IPS DF 6.9 (cell line): ENCODE results near the gene COPS6.
A peak's percentile ranks its signal among the peaks of the same experiment; 100 is the strongest.

Source experiments
- DNase-seq: peaks from one replicate; pipeline ENCODE4 v3.0.0-alpha.2; 2013; ENCODE audit warnings: low read depth, low spot score
- H3K27ac ChIP-seq: one replicate; pipeline ENCODE4 v1.5.1; 2013; ENCODE audit warnings: low read length, control low read depth
- H3K27me3 ChIP-seq: 2 replicates; pipeline ENCODE4 v1.6.1; 2013; ENCODE audit warnings: mild to moderate bottlenecking, low read length; ENCODE audit not compliant: control insufficient read depth, insufficient read depth
- H3K36me3 ChIP-seq: 2 replicates; pipeline ENCODE4 v1.6.1; 2013; ENCODE audit warnings: low read length; ENCODE audit not compliant: control insufficient read depth, insufficient read depth
- H3K4me1 ChIP-seq: 2 replicates; pipeline ENCODE4 v1.6.1; 2013; ENCODE audit warnings: low read length; ENCODE audit not compliant: control insufficient read depth, insufficient read depth
- H3K4me3 ChIP-seq: 2 replicates; pipeline ENCODE4 v1.5.1; 2013; ENCODE audit warnings: mild to moderate bottlenecking, low read length
- H3K9me3 ChIP-seq: 2 replicates; pipeline ENCODE4 v1.6.1; 2013; ENCODE audit warnings: low read length, inconsistent platforms; ENCODE audit not compliant: control insufficient read depth, insufficient read depth
- whole genome bisulfite sequencing: extraction: QIAGEN DNeasy Blood & Tissue Kit; methylation state at CpG from one replicate; pipeline ENCODE4 v1.1.7; 2013; ENCODE audit warnings: mixed read lengths, missing lambda C conversion rate; ENCODE audit not compliant: insufficient read length, insufficient coverage; 5-methylcytosine and 5-hydroxymethylcytosine counted together

Gene COPS6

GRCh38 chr7:100119072-100119969, 30.6 kb downstream of the COPS6 start, which contains the start of the genes CNPY4 and TAF6:
Gene CNPY4 (plus strand): TSS chr7:100119634. CDS start chr7:100119745, 111 bp downstream.
Gene TAF6 (minus strand): TSS chr7:100119358. CDS start chr7:100114209, 5,149 bp downstream.
- H3K27me3 ChIP-seq: no peaks in the 10 kb centered on the region
- no peaks in the 10 kb centered on the region for H3K4me1 ChIP-seq
- peak within 1 kb of the TSS; percentile 91 for H3K4me3 ChIP-seq
- H3K27ac ChIP-seq: no peak within 1 kb of the TSS
- WGBS: no CpG with 5 or more reads among the region's 49 CpGs
- no peaks in the 10 kb centered on the region for H3K9me3 ChIP-seq
- H3K36me3 ChIP-seq: no peaks in the 10 kb centered on the region
- peak; percentile 90 for DNase-seq

- no CpG with 5 or more reads among the region's 19 CpGs for WGBS
- Histone ChIP-seq H3K9me3 (no peaks in the 10 kb centered on the region), H3K4me1 (no peaks in the 10 kb centered on the region), H3K4me3 (peak overlapping the region; percentile 69; the same call in 1 of the 2 replicates), H3K27me3 (no peaks in the 10 kb centered on the region), H3K27ac (no peak overlapping the region), H3K36me3 (no peaks in the 10 kb centered on the region)
- DNase-seq: no peak
Observed at GRCh38 chr7:100119970-100120732, 31.4 kb downstream of the COPS6 start.

GRCh38 chr7:100120733-100121036, 31.9 kb downstream of the COPS6 start:
- Histone ChIP-seq H3K27ac (no peak overlapping the region), H3K4me3 (no peak overlapping the region), H3K27me3 (no peaks in the 10 kb centered on the region), H3K9me3 (no peaks in the 10 kb centered on the region), H3K36me3 (no peaks in the 10 kb centered on the region), H3K4me1 (no peaks in the 10 kb centered on the region)
- DNase-seq: no peak
- WGBS: no CpG with 5 or more reads among the region's 1 CpG

GRCh38 chr7:100122067-100122466, 33.3 kb downstream of the COPS6 start:
- no CpG with 5 or more reads among the region's 13 CpGs for WGBS
- Histone ChIP-seq H3K27me3 (no peaks in the 10 kb centered on the region), H3K36me3 (no peaks in the 10 kb centered on the region), H3K4me1 (no peaks in the 10 kb centered on the region), H3K4me3 (no peak overlapping the region), H3K9me3 (no peaks in the 10 kb centered on the region), H3K27ac (no peak overlapping the region)
- no peak for DNase-seq

GRCh38 chr7:100122568-100122967, 33.8 kb downstream of the COPS6 start:
- Histone ChIP-seq H3K27ac (no peak overlapping the region), H3K4me3 (no peak overlapping the region), H3K4me1 (no peaks in the 10 kb centered on the region), H3K9me3 (no peaks in the 10 kb centered on the region), H3K27me3 (no peaks in the 10 kb centered on the region), H3K36me3 (no peaks in the 10 kb centered on the region)
- WGBS: no CpG with 5 or more reads among the region's 1 CpG
- no peak for DNase-seq

- Histone ChIP-seq H3K36me3 (no peaks in the 10 kb centered on the region), H3K9me3 (no peaks in the 10 kb centered on the region), H3K4me3 (no peak overlapping the region), H3K27ac (no peak overlapping the region), H3K27me3 (no peaks in the 10 kb centered on the region), H3K4me1 (no peaks in the 10 kb centered on the region)
- no peak for DNase-seq
- no CpG with 5 or more reads among the region's 4 CpGs for WGBS
Observed at GRCh38 chr7:100124301-100125230, 35.8 kb downstream of the COPS6 start.

GRCh38 chr7:100126239-100126930, 37.6 kb downstream of the COPS6 start:
- peak overlapping the region; percentile 63; the same call in 1 of the 2 replicates for H3K4me3 ChIP-seq
- H3K36me3 ChIP-seq: no peaks in the 10 kb centered on the region
- H3K4me1 ChIP-seq: no peaks in the 10 kb centered on the region
- DNase-seq: no peak
- WGBS: no CpG with 5 or more reads among the region's 29 CpGs
- no peaks in the 10 kb centered on the region for H3K27me3 ChIP-seq
- no peak overlapping the region for H3K27ac ChIP-seq
- H3K9me3 ChIP-seq: no peaks in the 10 kb centered on the region

- no peaks in the 10 kb centered on the region for H3K4me1 ChIP-seq
- no peaks in the 10 kb centered on the region for H3K36me3 ChIP-seq
- no CpG with 5 or more reads among the region's 85 CpGs for WGBS
- peak within 1 kb of the TSS; percentile 63 for H3K4me3 ChIP-seq
- H3K27me3 ChIP-seq: no peaks in the 10 kb centered on the region
- DNase-seq: peak; percentile 72
- H3K9me3 ChIP-seq: no peaks in the 10 kb centered on the region
- no peak within 1 kb of the TSS for H3K27ac ChIP-seq
Observed at GRCh38 chr7:100126931-100127865, 38.4 kb downstream of the COPS6 start, which contains the start of gene MBLAC1. Gene MBLAC1 (plus strand): TSS chr7:100126967. CDS start chr7:100127396, 429 bp downstream.
